ENCODE data around the gene RELB. TPM values are rescaled to one million over a fixed set of nuclear protein-coding genes. Genes with fewer than 3 reads are reported as not detected.

Gene RELB
- total and polyA plus RNA-seq, 2 of the 4 experiments (the other 2 are of a cell fraction), result 5.0 to 17.2 TPM

DNA sequence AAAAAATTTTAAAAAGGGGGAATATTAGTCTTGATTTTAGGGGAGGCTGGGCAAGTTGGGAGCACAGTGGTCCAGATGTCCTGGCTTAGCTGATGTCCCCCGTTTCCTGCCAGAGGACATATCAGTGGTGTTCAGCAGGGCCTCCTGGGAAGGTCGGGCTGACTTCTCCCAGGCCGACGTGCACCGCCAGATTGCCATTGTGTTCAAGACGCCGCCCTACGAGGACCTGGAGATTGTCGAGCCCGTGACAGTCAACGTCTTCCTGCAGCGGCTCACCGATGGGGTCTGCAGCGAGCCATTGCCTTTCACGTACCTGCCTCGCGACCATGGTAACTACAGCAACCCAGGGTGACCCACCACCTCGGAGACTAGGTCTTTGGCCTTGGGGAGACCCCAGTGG is 31.2 kb downstream of the RELB start:
- Histone ChIP-seq H3K27me3 (ENCODE audit: control insufficient read depth, insufficient read depth, low read length) (no peaks in the 10 kb centered on the region), H3K18ac (ENCODE audit: low read depth, low read length) (no peak overlapping the region), H2AK9ac (replicated peaks; ENCODE audit: low read depth, low read length, poor library complexity) (no peak overlapping the region), H4K91ac (ENCODE audit: insufficient read depth, low read depth, low read length) (no peak overlapping the region), H3K4ac (ENCODE audit: low read depth, low read length) (no peak overlapping the region), H3K14ac (replicated peaks; ENCODE audit: low read depth, low read length) (no peak overlapping the region), H3K4me1 (ENCODE audit: control insufficient read depth, insufficient read depth, low read length) (no peaks in the 10 kb centered on the region), H3K27ac (ENCODE audit: insufficient read depth, low read length) (no peak overlapping the region), H4K20me1 (ENCODE audit: insufficient read depth, low read length) (no peaks in the 10 kb centered on the region), H3K4me2 (ENCODE audit: low read depth, low read length) (no peak overlapping the region), H2BK5ac (ENCODE audit: low read depth, low read length, poor library complexity, severe bottlenecking) (no peak overlapping the region), H4K5ac (ENCODE audit: low read depth, low read length) (no peak overlapping the region), H2AK5ac (ENCODE audit: low read depth, low read length) (no peak overlapping the region), H2BK20ac (ENCODE audit: low read depth, low read length) (no peak overlapping the region), H3K23ac (ENCODE audit: low read depth, low read length) (no peak overlapping the region), H3K9me1 (ENCODE audit: insufficient read depth, low read length) (no peaks in the 10 kb centered on the region), H2BK15ac (ENCODE audit: low read depth, low read length) (no peak overlapping the region), H2AFZ (replicated peaks; ENCODE audit: low read length, poor library complexity) (no peak overlapping the region), H3K4me3 (ENCODE audit: insufficient read depth, low read depth, low read length) (no peak overlapping the region), H3K56ac (ENCODE audit: extremely low read depth, insufficient read depth, low read length) (no peak overlapping the region), H3K9ac (ENCODE audit: low read depth, low read length) (no peak overlapping the region), H2BK120ac (ENCODE audit: low read depth, low read length) (no peak overlapping the region), H3K9me3 (ENCODE audit: control insufficient read depth, insufficient read depth, low read length) (no peaks in the 10 kb centered on the region), H4K8ac (ENCODE audit: low read depth in 2 of 2, low read length in 2 of 2) (no peak overlapping the region), H3K79me1 (ENCODE audit: low read depth in 1 of 2, low read length in 2 of 2) (no peaks in the 10 kb centered on the region), H3K36me3 (ENCODE audit: control insufficient read depth, insufficient read depth, low read length) (peaks cover 30% of the 10 kb centered on the region)
- DNase-seq (no peak), ATAC-seq (ENCODE audit: low read depth) (no peak)
- TF ChIP-seq, protein P1, sequence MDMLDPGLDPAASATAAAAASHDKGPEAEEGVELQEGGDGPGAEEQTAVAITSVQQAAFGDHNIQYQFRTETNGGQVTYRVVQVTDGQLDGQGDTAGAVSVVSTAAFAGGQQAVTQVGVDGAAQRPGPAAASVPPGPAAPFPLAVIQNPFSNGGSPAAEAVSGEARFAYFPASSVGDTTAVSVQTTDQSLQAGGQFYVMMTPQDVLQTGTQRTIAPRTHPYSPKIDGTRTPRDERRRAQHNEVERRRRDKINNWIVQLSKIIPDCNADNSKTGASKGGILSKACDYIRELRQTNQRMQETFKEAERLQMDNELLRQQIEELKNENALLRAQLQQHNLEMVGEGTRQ (IDR thresholded peaks at IDR 0.05; ENCODE audit: low read depth, low read length), result no peak
- TF ChIP-seq MAZ (IDR thresholded peaks at IDR 0.05; ENCODE audit: borderline replicate concordance, low read depth, low read length) (no peak), NFE2L2 (IDR thresholded peaks at IDR 0.05; ENCODE audit: low read depth, low read length) (no peak), FOS (IDR thresholded peaks at IDR 0.05; ENCODE audit: low read depth, low read length) (no peak), SMC3 (IDR thresholded peaks at IDR 0.05; ENCODE audit: low read depth, low read length) (no peak), CEBPB (IDR thresholded peaks at IDR 0.05; ENCODE audit: low read depth, low read length) (no peak), MAFK (IDR thresholded peaks at IDR 0.05; ENCODE audit: low read depth, low read length) (no peak), RCOR1 (IDR thresholded peaks at IDR 0.05; ENCODE audit: insufficient replicate concordance, low read length) (no peak)
- TF ChIP-seq, protein P2, sequence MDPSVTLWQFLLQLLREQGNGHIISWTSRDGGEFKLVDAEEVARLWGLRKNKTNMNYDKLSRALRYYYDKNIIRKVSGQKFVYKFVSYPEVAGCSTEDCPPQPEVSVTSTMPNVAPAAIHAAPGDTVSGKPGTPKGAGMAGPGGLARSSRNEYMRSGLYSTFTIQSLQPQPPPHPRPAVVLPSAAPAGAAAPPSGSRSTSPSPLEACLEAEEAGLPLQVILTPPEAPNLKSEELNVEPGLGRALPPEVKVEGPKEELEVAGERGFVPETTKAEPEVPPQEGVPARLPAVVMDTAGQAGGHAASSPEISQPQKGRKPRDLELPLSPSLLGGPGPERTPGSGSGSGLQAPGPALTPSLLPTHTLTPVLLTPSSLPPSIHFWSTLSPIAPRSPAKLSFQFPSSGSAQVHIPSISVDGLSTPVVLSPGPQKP (IDR thresholded peaks at IDR 0.05; ENCODE audit: borderline replicate concordance, low read depth, low read length), result no peak
- TF ChIP-seq, protein P3, sequence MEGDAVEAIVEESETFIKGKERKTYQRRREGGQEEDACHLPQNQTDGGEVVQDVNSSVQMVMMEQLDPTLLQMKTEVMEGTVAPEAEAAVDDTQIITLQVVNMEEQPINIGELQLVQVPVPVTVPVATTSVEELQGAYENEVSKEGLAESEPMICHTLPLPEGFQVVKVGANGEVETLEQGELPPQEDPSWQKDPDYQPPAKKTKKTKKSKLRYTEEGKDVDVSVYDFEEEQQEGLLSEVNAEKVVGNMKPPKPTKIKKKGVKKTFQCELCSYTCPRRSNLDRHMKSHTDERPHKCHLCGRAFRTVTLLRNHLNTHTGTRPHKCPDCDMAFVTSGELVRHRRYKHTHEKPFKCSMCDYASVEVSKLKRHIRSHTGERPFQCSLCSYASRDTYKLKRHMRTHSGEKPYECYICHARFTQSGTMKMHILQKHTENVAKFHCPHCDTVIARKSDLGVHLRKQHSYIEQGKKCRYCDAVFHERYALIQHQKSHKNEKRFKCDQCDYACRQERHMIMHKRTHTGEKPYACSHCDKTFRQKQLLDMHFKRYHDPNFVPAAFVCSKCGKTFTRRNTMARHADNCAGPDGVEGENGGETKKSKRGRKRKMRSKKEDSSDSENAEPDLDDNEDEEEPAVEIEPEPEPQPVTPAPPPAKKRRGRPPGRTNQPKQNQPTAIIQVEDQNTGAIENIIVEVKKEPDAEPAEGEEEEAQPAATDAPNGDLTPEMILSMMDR (conservative IDR thresholded peaks at IDR 0.05; ENCODE audit: low read depth, low read length), result no peak
- intact Hi-C loops (cut with micrococcal nuclease), result no loop called here
- POLR2A ChIA-PET (ENCODE audit: unreplicated experiment), result no interaction called here
- 87% methylated on average over 12 of the region's 18 CpGs; no CpG with 5 or more reads in 1 of the 2 experiments for WGBS, 2 experiments (ENCODE audit: extremely low coverage in 2 of 2, insufficient read length in 1 of 2)
- CTCF ChIA-PET, result no interaction called here
- BruUV-seq (replicated peaks), result no TSS peak
- in situ Hi-C loops (cut with MboI; ENCODE audit: low sequenced_read_pairs), result no loop called here
- dilution Hi-C loops (cut with HindIII; ENCODE audit: low sequenced_read_pairs, unreplicated experiment), result no loop called here

Data from IMR-90 (cell line).